Activated CD4-positive, alpha-beta T cell treated with anti-CD3 and anti-CD28 coated beads, Interleukin-2, amount 10 ng/mL, durations not matched to agents 7 days and 5 days (primary cell): ENCODE measurements around the gene STK40. TPM values are rescaled to one million over a fixed set of nuclear protein-coding genes. Genes with fewer than 3 reads are reported as not detected.

ENCODE experiments used
- CTCF ChIA-PET: fragments of 350-600 bp; sonication (Branson Sonifier 250); formaldehyde crosslinking; loops from one replicate; lab custom pipeline; 2021; ENCODE audit warnings: antibody characterized with exemption; lab: Charles Lee
- POLR2A ChIA-PET: fragments of 350-600 bp; sonication (Branson Sonifier 250); formaldehyde crosslinking; loops from one replicate; lab custom pipeline; 2021; ENCODE audit warnings: antibody characterized with exemption; lab: Charles Lee
- DNase-seq: peaks from one replicate; pipeline ENCODE4 v3.0.0-alpha.2; 2020
- H3K27ac Mint-ChIP-seq: one replicate; pipeline ENCODE4 v1.8.0; 2021; ENCODE audit warnings: mild to moderate bottlenecking, moderate library complexity, mixed read lengths
- H3K27me3 Mint-ChIP-seq: one replicate; pipeline ENCODE4 v1.8.0; 2021; ENCODE audit warnings: mixed read lengths
- H3K36me3 Mint-ChIP-seq: one replicate; pipeline ENCODE4 v1.8.0; 2021; ENCODE audit warnings: low read depth, mixed read lengths
- H3K4me1 Mint-ChIP-seq: one replicate; pipeline ENCODE4 v1.8.0; 2021; ENCODE audit warnings: mixed read lengths
- H3K4me3 Mint-ChIP-seq: one replicate; pipeline ENCODE4 v1.8.0; 2021; ENCODE audit warnings: mild to moderate bottlenecking, moderate library complexity, mixed read lengths
- H3K9me3 Mint-ChIP-seq: one replicate; pipeline ENCODE4 v1.8.0; 2021; ENCODE audit warnings: mixed read lengths
- total RNA-seq, 2 experiments: library from RNA; stranded (reverse); gene quantifications; one replicate each; pipeline ENCODE4 v1.2.3, GENCODE V29; 2021

The STK40 gene
- total RNA-seq, 2 experiments from 2014 or later, result 53.7 to 59.1 TPM

GRCh38 chr1:36382669-36383068, 3.1 kb downstream of the STK40 start:
- no peak for DNase-seq
- Mint-ChIP-seq H3K9me3 (no peaks in the 10 kb centered on the region), H3K36me3 (peaks cover 23% of the 10 kb centered on the region), H3K27ac (no peak overlapping the region), H3K4me3 (no peak overlapping the region), H3K4me1 (peaks cover 76% of the 10 kb centered on the region), H3K27me3 (no peaks in the 10 kb centered on the region)
- ChIA-PET POLR2A (no interaction called here), CTCF (interaction anchor here (0.6 to 1.5 kb wide), 3 partner anchors 13 to 103 kb away, joined by 3 to 6 read pairs (median 5); partner anchors contain the start of gene LSM10)

- POLR2A ChIA-PET, result no interaction called here
- no peak overlapping the region for H3K27ac Mint-ChIP-seq
- H3K4me3 Mint-ChIP-seq, result no peak overlapping the region
- peaks cover 74% of the 10 kb centered on the region for H3K4me1 Mint-ChIP-seq
- no peak for DNase-seq
- no peaks in the 10 kb centered on the region for H3K27me3 Mint-ChIP-seq
- no peaks in the 10 kb centered on the region for H3K9me3 Mint-ChIP-seq
- CTCF ChIA-PET, result interaction anchor here (0.6 to 1.6 kb wide), 4 partner anchors 13 to 103 kb away, joined by 3 to 6 read pairs (median 5); partner anchors contain the start of gene LSM10
- H3K36me3 Mint-ChIP-seq, result peaks cover 23% of the 10 kb centered on the region
Measured at GRCh38 chr1:36382231-36382630, 3.5 kb downstream of the STK40 start.

DNA sequence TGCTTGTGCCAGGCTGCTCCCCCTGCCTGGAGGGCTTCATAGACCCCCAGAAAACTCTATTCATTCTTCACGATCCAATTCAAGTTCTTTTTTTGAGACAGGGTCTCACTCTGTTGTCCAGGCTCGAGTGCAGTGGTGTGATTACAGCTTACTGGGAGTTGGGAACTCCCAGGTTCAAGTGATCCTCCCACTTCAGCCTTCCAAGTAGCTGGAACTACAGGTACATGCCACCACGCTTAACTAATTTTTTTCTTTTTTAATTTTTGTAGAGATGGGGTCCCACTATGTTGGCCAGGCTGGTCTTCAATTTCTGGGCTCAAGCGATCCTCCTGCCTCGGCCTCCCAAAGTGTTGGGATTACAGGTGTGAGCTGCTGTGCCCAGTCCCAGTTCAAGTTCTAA, 4.3 kb downstream of the STK40 start:
- ChIA-PET CTCF (interaction anchor here (1.3 to 1.6 kb wide), 2 partner anchors 31 to 232 kb away, joined by 3 to 5 read pairs; partner anchors contain the start of gene TRAPPC3), POLR2A (no interaction called here)
- H3K36me3 Mint-ChIP-seq, result peaks cover 22% of the 10 kb centered on the region
- no peaks in the 10 kb centered on the region for H3K27me3 Mint-ChIP-seq
- no peaks in the 10 kb centered on the region for H3K9me3 Mint-ChIP-seq
- H3K27ac Mint-ChIP-seq, result no peak overlapping the region
- H3K4me3 Mint-ChIP-seq, result no peak overlapping the region
- DNase-seq, result no peak
- peaks cover 68% of the 10 kb centered on the region for H3K4me1 Mint-ChIP-seq

- no peak for DNase-seq
- Mint-ChIP-seq H3K27ac (peak overlapping the region; percentile 37), H3K4me1 (peaks cover 73% of the 10 kb centered on the region), H3K36me3 (peaks cover 27% of the 10 kb centered on the region), H3K9me3 (no peaks in the 10 kb centered on the region), H3K27me3 (no peaks in the 10 kb centered on the region), H3K4me3 (no peak overlapping the region)
- POLR2A ChIA-PET, result no interaction called here
- CTCF ChIA-PET, result interaction anchor here (1.3 to 1.6 kb wide), 2 partner anchors 31 to 232 kb away, joined by 3 to 5 read pairs; partner anchors contain the start of gene TRAPPC3
Measured at GRCh38 chr1:36380782-36381181, 4.9 kb downstream of the STK40 start.

- Mint-ChIP-seq H3K4me1 (peaks cover 75% of the 10 kb centered on the region), H3K4me3 (no peak overlapping the region), H3K36me3 (peaks cover 28% of the 10 kb centered on the region), H3K27me3 (no peaks in the 10 kb centered on the region), H3K27ac (peak overlapping the region; percentile 68), H3K9me3 (no peaks in the 10 kb centered on the region)
- ChIA-PET CTCF (interaction anchor here (1.3 kb wide), 1 partner anchor 231 kb away, joined by 3 read pairs; the partner anchor contains the start of gene TRAPPC3), POLR2A (no interaction called here)
- no peak for DNase-seq
Measured at GRCh38 chr1:36380143-36380619, 5.5 kb downstream of the STK40 start.

GRCh38 chr1:36377791-36378492, 7.8 kb downstream of the STK40 start:
- peaks cover 79% of the 10 kb centered on the region for H3K4me1 Mint-ChIP-seq
- no peak overlapping the region for H3K4me3 Mint-ChIP-seq
- H3K9me3 Mint-ChIP-seq, result no peaks in the 10 kb centered on the region
- POLR2A ChIA-PET, result interaction anchor here (0.9 kb wide), 1 partner anchor 9 kb away, joined by 5 read pairs; no protein-coding TSS in a partner anchor
- peak overlapping the region; percentile 89 for H3K27ac Mint-ChIP-seq
- DNase-seq, result no peak
- CTCF ChIA-PET, result interaction anchor here (0.5 to 1.4 kb wide), 5 partner anchors 7 to 233 kb away, joined by 3 to 9 read pairs (median 4); partner anchors contain the start of gene STK40
- H3K27me3 Mint-ChIP-seq, result no peaks in the 10 kb centered on the region
- H3K36me3 Mint-ChIP-seq, result peaks cover 20% of the 10 kb centered on the region

DNA sequence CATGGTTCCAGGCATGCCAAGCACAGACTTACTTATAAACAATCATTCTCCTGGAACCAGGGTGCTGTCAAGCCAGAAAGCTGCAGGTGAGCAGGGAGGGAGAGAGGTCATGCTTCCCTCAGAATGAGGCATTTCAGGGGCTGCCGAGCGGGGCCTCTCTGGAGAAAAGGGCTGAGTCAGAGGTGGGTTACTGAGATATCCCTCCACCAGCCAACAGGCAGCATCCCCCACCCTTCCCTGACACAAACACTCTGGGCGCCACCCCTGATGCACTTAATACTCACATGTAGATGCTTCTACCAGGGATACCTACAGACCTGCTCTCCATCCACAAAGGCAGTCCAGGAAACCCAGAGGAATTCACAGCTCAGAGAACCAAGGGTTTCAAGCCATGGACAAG, 13.1 kb downstream of the STK40 start:
- Mint-ChIP-seq H3K4me1 (peaks cover 71% of the 10 kb centered on the region), H3K27me3 (no peaks in the 10 kb centered on the region), H3K27ac (peak overlapping the region; percentile 95), H3K4me3 (no peak overlapping the region), H3K36me3 (peaks cover 16% of the 10 kb centered on the region), H3K9me3 (no peaks in the 10 kb centered on the region)
- no peak for DNase-seq
- ChIA-PET CTCF (no interaction called here), POLR2A (no interaction called here)

GRCh38 chr1:36369061-36369861, 16.5 kb downstream of the STK40 start:
- POLR2A ChIA-PET, result interaction anchor here (0.6 kb wide), 1 partner anchor 27 kb away, joined by 3 read pairs; no protein-coding TSS in a partner anchor
- peaks cover 31% of the 10 kb centered on the region for H3K36me3 Mint-ChIP-seq
- peak; percentile 88 for DNase-seq
- CTCF ChIA-PET, result interaction anchor here (0.6 to 4.6 kb wide), 18 partner anchors 9 to 454 kb away, joined by 3 to 42 read pairs (median 4); partner anchors contain the start of genes EVA1B and SH3D21
- H3K4me3 Mint-ChIP-seq, result no peak overlapping the region
- peak overlapping the region; percentile 52 for H3K27ac Mint-ChIP-seq
- no peaks in the 10 kb centered on the region for H3K27me3 Mint-ChIP-seq
- H3K4me1 Mint-ChIP-seq, result peaks cover 76% of the 10 kb centered on the region
- no peaks in the 10 kb centered on the region for H3K9me3 Mint-ChIP-seq

DNA sequence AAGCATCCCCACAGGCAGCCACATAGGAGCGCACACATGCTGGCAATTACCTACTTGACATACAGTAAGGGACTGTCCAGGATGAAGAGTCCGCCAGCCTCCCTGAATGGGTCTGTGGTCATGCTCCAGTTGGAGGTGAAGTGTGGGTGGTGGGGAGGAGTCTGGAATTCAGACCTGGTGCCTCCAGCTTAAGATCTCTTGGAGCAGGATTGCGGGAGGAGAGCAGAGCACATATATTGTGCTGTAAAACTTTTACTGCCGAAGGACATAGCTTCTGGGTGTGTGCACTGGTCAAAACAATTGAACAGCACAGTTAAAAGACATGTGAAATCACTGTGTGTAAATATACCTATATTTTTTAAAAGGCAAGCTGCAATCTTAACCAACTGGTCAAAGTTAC, 17.9 kb downstream of the STK40 start:
- Mint-ChIP-seq H3K27ac (peak overlapping the region; percentile 93), H3K4me1 (peaks cover 61% of the 10 kb centered on the region), H3K9me3 (no peaks in the 10 kb centered on the region), H3K27me3 (no peaks in the 10 kb centered on the region), H3K4me3 (no peak overlapping the region), H3K36me3 (peaks cover 32% of the 10 kb centered on the region)
- DNase-seq, result no peak
- ChIA-PET POLR2A (interaction anchor here (1.4 kb wide), 1 partner anchor 44 kb away, joined by 5 read pairs; no protein-coding TSS in a partner anchor), CTCF (interaction anchor here (0.7 to 4.6 kb wide), 15 partner anchors 10 to 218 kb away, joined by 3 to 42 read pairs (median 5); partner anchors contain the start of genes EVA1B, SH3D21 and TRAPPC3)

GRCh38 chr1:36367066-36367465, 18.7 kb downstream of the STK40 start:
- POLR2A ChIA-PET, result interaction anchor here (1.4 kb wide), 1 partner anchor 45 kb away, joined by 5 read pairs; no protein-coding TSS in a partner anchor
- Mint-ChIP-seq H3K36me3 (peaks cover 38% of the 10 kb centered on the region), H3K9me3 (no peaks in the 10 kb centered on the region), H3K27ac (peak overlapping the region; percentile 93), H3K27me3 (no peaks in the 10 kb centered on the region), H3K4me1 (peaks cover 55% of the 10 kb centered on the region), H3K4me3 (peak overlapping the region; percentile 53)
- CTCF ChIA-PET, result interaction anchor here (0.6 to 4.6 kb wide), 15 partner anchors 9 to 217 kb away, joined by 3 to 42 read pairs (median 5); partner anchors contain the start of genes EVA1B, SH3D21 and TRAPPC3
- DNase-seq, result peak; percentile 53

DNA sequence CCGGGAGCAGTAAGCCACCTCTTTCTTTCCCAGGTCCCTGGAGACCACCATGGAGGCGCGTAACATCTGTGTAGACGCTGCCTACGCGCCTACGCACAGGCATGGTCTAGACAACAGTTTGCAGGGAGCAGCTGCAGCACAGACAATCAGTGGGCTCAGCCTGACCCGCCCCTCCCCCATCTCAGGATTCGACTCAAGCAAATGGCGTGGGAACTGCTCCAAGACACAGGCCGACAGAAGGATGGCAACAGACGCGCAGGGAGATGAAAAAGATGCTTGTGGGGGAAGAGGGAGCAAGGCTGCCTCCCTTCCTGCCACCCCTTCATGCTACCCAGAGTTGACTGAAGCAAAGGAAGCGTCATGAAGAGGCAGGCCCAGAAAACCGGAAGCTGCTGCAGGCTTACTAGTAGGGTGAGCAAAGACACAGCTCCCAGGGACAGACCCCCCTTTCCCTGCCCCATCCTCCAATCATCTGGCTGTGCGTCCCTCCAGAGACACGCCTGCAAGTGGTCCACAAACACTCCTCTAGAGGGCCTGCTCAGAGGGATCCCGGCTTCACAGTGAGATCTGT, 19.5 kb downstream of the STK40 start:
- Mint-ChIP-seq H3K4me1 (peaks cover 55% of the 10 kb centered on the region), H3K27me3 (no peaks in the 10 kb centered on the region), H3K27ac (peak overlapping the region; percentile 93), H3K36me3 (peaks cover 43% of the 10 kb centered on the region), H3K9me3 (no peaks in the 10 kb centered on the region), H3K4me3 (peak overlapping the region; percentile 51)
- CTCF ChIA-PET, result interaction anchor here (0.6 to 4.6 kb wide), 9 partner anchors 9 to 148 kb away, joined by 3 to 42 read pairs (median 5); partner anchors contain the start of gene SH3D21
- POLR2A ChIA-PET, result interaction anchor here (0.7 to 1.4 kb wide), 3 partner anchors 16 to 46 kb away, joined by 3 to 5 read pairs (median 4); no protein-coding TSS in a partner anchor
- peak; percentile 79 for DNase-seq
